GM20431 (cell line): ENCODE measurements around the gene NRCAM.

Experiments
- in situ Hi-C: fragments of 300-500 bp; cut with MseI, MboI; formaldehyde crosslinking; loops from one replicate; pipeline ENCODE4 v1.15.0; 2020; ENCODE audit warnings: low sequenced_read_pairs; ENCODE audit not compliant: unreplicated experiment

Gene NRCAM

DNA sequence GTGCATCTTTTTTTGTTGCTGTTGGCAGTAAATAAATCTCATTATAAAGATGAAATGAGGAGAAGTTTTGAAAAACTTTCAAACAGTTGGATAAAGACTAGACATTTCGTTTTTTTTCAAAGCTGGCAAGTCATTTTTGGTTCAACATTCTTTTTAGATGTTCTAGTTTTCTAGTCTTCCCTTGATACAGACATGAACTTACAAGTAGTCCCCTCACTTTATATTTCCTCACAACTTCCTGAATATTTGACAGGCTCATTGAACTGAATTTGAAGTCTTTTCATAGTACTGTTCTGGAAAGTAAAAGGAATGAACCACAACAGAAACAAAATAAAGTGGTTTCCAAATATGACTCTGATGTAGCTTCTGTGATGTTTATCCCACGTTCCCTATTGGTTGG, 134.2 kb downstream of the NRCAM start:
- in situ Hi-C loops, result no loop called here

DNA sequence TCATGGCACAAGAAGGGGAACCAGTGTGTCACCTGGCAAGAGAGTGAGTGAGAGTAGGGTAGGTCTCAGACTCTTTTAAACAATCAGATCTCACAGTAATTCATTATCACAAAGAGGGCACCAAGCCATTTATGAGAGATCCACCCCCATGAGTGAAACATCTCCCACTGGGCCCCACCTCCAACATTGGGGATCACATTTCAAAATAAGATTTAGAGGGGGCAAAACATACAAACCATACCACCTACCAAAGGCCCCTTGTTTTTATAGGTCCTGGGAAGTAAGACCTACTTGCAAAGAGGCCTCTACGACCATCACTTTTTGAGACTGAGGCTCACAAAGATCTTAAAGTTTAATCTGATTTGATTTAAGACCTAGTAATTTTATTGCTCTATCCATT, 134.9 kb downstream of the NRCAM start:
- in situ Hi-C loops, result no loop called here

DNA sequence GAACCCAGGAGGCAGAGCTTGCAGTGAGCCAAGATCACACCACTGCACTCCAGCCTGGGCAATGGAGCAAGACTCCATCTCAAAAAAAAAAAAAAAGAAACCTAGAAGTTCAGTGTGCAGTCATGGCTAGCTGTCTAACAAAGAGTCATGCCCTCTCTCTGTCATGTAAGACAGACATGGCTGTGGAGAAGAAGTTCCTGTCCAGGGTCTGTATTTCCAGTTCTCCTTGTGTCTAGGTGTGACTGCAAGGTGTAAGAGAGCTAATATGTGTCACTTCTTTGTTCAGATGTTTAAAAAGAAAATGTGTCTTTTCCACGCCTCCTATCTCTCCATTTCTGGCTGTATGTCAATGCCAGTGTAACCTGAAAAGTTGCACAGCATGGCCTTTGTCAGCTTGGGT, 139.5 kb downstream of the NRCAM start:
- in situ Hi-C loops, result no loop called here

DNA sequence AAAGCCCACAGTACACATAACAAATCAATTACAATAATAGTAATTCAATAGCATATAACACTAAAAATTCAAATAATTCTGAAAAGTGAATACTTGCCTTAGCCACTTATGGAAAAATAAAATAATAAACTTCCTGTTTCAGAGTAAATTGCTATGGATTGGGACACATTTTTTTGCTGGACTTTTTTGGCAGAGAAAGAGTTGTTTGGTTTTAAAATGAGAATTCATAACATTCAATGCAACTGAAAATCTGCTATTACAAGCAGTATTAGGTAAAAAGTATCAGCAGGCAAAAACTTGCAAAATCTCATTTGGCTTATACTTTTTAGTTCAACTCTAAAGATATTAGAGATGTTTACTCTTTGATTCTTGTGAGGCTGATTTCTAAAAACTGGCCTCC, 141.7 kb downstream of the NRCAM start:
- in situ Hi-C loops, result no loop called here

DNA sequence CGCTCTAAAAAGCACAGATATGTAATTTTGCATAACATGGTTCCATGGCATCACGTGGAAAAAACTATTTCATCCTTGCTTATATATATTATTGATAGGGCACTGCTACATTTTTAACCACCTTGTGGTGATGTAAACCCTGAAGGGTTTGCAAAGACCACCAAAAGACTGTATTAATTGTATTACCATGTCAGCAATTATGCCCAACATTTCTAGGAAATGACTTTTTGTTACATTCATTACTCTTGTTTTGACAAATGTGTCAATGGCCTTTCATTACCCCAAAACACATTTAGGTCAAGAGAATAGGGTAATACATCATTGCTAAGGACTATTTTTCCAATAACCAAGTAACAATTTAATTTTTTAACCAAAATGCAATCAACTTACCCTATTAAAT, 142.2 kb downstream of the NRCAM start:
- in situ Hi-C loops, result no loop called here

DNA sequence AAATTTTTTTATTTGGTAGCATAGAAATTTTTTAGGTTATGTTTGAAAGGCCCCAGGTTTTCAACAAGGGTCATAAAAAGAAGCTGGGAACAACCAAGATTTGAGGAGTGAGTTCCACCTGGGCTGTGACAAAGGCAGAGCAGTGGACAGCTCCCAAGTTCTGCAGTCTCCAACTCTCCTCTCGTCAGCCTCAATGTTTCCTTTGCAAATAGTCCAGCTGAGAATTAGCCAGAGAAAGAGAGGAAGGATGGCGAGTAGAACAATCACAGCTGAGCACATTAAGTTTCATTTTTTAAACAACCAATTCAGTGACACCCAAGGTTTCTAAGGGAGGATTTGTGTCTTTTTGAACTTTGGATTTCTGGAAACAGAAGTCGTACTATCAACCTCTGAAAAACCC, 143.2 kb downstream of the NRCAM start:
- in situ Hi-C loops, result no loop called here

DNA sequence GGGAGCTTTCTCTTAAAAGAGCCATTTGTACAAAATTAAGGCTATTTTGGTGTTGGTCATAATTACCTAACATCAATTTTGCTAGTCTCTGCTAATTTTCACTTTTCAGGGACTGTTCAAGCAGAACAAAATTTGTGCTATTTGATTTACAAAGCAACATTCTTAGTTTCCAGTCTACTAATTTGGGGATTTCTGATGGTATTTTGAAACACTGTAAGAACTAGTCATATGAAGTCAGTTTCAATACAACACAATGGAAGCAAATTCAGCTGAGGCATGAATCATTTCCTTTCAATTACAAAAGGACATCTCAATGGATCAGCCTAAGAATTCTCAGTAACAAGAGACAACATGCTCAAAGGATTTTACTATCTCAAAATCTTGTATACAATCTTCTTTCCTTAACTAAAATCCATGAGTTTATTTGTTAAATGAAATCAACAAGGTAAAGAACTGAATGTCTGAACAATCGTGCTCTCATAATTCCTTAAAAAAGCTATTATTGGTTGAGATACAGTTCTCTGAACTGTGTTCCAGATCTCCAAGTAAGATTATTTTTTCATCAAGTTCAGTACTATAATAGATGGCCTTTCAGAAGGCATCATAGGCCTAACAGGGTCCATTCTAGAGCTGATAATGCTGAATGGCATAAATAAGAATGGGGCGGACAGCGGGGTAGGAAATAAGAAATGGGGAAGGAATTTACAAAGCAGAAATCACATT, 144.6 kb downstream of the NRCAM start:
- in situ Hi-C loops, result no loop called here

DNA sequence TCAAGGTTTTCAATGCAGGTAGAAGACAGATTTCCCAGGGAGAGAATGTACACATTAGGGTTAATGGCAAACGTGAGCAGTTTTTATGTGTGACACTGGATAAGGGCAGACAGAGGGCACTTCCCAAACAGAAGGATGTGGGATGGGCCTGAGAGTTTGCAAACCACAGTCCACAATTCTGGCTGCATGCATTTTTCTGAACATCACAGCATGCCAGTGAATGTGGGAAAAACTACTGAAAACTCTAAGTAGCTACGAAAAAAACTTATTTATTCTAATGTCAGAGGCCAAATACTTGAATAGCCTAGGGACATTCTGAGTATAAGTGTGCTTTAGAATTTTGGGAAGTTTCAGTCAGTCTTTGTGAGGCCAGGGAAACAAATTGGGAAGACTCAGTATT, 145.9 kb downstream of the NRCAM start:
- in situ Hi-C loops, result no loop called here

DNA sequence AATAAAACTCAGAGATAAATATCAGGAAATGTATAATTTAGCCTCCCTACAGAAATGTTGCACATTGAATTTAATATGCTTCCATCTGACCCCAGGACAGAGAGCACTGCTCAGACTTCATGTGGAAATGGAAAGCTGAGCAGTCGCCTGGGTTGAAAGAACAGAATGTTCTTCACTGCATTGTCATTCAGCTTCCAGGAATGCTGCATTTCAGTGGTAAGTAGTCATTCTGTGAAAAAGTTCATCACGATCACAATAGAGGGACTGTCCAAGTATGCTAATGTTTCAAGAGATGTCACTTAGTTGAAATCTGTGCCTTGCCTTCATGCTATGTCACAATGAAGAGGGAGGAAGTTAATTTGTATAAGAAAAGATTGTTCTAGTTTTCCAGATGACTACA, 147.3 kb downstream of the NRCAM start:
- in situ Hi-C loops, result no loop called here

DNA sequence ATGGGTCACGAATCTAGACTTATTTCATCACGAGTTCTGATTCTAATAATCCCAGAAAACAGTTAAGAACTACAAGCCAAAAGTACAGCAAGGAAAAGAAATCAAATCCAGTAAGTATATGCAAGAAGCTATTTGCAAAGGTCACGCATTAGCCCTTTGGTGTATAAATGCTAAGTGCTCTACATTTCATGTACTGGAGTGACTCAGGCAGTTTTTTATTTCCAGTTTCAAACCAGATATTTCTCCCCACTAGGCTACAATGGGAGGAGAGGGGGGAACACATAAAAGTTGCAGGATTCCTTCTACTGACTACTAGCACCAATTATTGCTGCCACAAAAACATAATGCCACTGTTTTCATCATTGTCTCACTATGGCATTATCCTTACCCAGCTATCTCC, 148.0 kb downstream of the NRCAM start:
- in situ Hi-C loops, result no loop called here

DNA sequence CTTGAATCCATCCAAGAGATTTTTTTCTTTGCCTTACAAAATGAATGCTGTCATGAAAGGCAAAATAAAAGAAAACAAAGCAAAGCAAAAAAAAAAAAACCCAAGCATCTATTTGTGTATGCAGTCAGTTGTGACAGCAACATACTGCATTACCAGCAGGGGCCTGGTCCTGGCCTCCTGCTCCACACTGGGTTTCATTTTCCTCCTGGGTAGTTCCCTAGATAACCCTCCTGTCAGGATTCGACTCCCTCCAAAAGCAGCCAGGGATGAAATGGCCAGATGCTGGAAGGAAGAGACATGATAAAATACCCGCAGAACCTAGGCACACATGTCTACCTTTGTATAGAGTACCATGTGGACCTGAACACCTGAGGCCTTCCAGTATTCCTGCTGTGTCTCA, 148.6 kb downstream of the NRCAM start:
- in situ Hi-C loops, result no loop called here

DNA sequence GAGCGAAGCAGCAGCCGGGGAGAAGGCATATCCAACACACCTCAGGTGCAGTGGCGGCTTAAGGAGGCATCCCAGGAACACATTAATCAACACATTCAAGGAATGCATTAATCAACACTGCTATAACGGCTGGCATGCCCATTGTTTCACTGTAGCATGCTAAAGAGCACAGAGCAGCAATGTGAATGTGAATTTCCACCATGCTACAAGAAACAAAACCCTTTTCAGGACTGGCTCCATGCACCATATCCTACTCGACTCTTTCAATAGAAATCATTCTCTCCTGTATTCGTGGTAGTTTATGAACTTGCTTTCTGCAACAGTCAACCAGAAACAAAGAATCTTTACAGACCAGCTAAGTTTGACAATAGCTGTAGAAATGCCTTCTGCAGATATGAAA, 149.0 kb downstream of the NRCAM start:
- in situ Hi-C loops, result no loop called here

DNA sequence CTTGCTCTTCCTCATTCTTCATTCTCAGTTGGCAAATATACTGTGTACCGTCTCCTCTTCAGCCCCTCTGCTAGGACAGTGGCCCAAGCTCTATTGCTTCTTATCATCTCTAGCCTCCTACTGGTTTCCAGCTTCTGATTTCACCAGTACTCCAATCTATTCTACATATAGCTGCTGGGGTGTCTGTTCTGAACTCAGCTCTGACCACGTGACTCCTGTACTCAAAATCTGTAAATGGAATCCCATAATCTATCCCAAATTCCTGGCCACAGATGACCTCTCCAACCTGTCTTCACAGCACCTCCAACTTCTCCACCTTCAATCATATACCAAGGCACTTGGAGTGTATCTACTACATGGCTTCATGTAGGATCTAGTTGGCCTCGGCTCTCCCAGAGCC, 152.9 kb downstream of the NRCAM start:
- in situ Hi-C loops, result no loop called here

DNA sequence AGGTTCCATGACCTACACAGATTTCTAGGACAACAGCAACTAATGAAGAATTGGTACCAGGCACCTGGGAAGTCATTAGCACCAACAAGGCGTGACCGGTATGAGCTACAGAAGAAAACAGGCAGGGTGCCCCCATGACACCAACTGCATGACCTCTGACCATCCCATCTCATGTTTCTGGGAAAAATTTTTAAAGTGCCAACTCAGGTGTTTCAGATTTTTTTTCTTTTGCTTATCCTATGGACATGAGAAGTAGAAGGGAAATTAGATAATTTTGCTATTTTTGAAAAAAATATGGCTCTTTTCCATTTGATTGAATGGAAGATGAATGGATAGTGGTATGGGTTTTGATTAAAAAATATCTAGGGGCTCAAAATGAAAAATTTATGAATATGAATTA, 154.8 kb downstream of the NRCAM start:
- in situ Hi-C loops, result no loop called here

DNA sequence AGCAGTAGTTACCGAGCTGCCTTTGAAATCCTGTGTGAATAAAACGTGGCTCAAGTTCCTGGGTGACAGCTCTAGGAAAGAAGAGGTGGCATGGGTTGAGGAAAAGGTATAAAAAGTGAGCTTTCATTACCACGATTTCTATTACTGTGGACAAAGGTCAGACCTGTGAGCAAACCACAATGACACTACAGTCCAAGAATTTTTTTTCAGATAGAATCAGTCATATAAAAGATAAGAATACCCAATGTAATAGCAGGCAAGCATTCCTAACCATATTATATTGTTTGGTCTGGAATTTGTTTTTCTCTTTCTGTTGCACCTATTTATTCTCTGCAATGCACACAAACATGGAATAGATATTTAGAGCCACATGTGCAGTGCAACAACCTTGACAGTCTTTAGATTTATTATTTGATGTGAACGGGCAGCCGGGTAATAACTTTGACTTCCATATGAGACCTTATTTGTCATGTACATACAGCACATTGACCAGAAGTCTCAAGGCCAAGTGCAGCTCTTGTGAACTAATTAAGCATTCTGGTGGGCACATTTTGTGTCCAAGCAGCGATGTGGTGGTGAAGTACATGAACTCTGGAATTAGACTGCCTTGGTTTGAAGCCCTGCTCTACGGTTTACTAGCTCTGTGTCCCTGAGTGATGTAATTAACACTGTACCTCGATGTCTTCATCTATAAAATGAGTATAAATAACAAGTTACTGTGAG, 156.8 kb downstream of the NRCAM start:
- in situ Hi-C loops, result no loop called here

DNA sequence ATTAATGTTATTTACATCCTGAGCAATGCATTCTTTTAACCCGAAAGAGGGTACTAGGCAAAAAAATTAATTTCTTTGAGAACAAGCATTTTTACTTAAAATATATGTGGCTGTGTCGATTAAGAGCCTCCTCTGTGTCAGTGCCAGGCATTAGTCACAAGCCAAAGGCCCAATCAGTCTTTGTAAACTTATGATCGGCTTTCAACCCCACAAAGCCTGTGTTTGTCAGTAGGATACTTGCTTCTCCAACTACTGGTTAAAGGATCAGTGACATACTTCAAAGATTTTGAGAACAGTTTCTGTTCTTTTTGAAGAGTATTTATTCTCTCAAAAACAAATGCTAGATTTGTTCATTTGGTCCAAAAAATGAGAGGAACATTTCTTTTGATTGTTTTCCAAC, 159.3 kb downstream of the NRCAM start:
- in situ Hi-C loops, result no loop called here

DNA sequence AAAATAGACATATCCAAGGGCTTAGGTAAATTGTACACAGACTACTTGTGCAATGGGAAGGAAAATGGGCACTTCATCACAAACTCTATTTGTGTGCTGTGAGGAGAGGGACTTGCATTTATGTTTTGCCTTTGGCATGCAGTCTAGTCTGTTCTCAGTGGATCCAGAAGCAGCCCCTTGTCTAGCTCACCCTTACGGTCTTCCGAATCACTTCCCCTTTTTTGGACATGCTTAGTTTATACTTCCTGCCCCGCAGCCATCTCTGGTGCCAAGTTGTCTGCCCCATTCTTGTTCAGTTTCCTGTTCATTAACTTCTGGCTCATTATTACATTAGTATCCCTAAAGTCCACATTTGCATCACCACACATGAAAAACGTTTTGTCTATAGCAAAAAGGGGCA, 161.6 kb downstream of the NRCAM start:
- in situ Hi-C loops, result no loop called here

DNA sequence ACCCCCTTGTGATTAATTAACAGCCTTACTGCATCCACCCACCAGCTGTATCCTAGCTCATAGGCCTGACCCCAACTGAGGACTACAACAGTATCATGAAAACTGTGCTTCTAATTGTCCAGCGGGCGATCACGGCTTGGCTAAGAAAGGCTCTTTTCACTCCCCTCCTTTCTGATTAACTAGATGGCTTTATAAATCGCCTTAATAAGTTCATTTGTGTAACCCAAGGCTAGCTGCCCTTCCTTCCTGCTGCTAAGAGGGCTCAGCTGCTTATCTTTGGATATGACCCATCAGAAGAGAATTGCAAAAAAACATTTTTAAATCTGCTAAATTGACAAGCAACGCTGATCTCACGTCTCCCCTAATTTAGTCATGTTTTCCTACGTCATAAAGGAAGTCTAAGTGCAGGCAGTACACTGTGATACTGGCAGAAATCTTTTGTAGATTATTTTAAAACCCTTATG, 163.1 kb downstream of the NRCAM start:
- in situ Hi-C loops, result no loop called here

DNA sequence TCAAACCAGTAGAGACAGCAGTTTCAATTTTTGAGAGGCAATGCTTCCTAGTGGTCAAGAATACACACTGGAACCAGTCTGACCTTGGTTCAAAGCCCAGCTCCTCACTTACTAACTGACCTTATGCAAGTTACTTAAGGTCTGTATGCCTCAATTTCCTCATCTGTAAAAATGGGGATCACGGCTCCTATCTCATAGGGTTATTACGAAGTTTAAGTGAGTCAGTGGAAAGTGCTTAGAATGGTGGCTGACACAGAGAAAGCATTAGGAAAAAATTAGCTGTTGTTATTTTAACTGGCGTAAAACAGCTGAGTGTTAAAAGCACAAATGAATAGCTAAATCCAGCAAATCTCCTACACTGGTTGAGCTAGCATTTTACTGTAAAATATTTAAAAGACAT, 163.7 kb downstream of the NRCAM start:
- in situ Hi-C loops, result no loop called here

DNA sequence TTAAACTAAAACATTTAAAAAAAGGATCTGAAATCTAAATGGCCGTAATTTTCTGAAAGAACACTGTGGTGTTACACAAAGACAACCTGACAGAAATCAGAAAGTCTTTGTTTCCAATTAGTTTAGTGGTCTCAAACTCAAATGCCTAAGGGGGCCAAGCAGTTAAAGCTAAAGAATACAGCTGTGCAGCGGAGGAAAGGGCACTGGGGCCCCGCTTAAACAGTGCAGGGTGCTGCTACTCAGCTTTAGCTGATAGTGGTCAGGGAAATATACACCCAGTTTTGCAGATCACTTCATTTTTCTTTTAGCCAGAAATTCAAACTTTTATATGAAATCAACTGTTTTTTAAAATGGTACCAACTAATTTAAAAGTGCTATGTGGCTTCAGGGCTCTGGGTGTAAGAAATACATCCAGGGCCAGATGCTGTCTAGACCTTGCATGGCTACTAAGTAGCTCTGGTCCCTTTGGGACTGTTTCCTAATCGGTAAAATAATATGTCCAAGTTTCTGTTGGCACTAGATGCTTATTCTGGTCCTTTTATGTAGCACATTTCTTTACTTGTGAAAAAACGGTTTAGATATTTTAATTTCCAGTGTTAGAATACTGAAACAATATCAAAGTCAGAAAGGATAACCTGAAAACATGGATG, 164.3 kb downstream of the NRCAM start:
- in situ Hi-C loops, result no loop called here

DNA sequence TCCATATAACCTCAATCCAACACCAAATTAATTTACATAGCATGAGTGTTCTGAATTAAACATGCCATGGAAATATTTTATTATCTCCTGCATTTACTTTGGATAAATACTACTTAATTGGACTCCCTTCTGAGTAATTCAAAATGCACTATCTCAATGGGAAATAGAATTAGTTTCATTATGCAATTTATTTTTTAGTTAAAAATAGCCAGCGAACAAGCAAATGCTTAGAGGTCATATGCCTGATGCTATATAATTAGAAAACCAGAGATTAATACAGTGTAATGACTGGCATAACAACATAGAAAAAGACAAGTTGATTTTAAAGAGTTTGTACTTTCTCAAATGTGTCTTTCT, 165.1 kb downstream of the NRCAM start:
- in situ Hi-C loops, result no loop called here
